ENCODE data around the gene GRID2.

DNA sequence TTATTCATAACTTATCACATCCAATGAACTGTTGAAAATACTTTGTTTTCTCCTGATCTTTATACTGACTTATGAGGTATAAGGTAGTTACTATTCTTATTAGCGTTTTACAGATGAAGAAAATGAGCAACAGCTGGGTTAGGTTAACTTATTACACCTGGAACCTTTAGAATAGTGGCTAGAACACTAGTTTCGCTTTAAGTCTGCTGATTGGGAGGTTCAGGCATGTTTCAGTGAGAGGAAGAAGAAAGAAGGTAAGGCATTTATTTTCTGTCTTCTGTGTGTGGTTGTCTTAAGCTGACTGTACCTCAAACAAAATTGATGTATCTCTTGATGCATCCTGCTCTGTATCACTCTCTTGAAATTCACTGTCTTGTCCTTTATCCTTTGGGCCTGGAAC is 302.5 kb downstream of the GRID2 start:
- TF ChIP-seq, protein P1, sequence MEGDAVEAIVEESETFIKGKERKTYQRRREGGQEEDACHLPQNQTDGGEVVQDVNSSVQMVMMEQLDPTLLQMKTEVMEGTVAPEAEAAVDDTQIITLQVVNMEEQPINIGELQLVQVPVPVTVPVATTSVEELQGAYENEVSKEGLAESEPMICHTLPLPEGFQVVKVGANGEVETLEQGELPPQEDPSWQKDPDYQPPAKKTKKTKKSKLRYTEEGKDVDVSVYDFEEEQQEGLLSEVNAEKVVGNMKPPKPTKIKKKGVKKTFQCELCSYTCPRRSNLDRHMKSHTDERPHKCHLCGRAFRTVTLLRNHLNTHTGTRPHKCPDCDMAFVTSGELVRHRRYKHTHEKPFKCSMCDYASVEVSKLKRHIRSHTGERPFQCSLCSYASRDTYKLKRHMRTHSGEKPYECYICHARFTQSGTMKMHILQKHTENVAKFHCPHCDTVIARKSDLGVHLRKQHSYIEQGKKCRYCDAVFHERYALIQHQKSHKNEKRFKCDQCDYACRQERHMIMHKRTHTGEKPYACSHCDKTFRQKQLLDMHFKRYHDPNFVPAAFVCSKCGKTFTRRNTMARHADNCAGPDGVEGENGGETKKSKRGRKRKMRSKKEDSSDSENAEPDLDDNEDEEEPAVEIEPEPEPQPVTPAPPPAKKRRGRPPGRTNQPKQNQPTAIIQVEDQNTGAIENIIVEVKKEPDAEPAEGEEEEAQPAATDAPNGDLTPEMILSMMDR (IDR thresholded peaks at IDR 0.05): no peak
- no peak for TF ChIP-seq ZFX (IDR thresholded peaks at IDR 0.05; ENCODE audit: borderline replicate concordance)
